Left lung (tissue), 10 donors: ENCODE results near the gene WRAP53. TPM values are rescaled to one million over a fixed set of nuclear protein-coding genes. Genes with fewer than 3 reads are reported as not detected.

Source experiments
- ATAC-seq: fragments of 200-7000 bp; cut with Tn5 transposase; one replicate; pipeline ENCODE4 v1.9.1; 2020; ENCODE audit warnings: moderate library complexity
- DNase-seq, 4 donors: peaks; one replicate each; pipeline ENCODE4 v3.0.0-alpha.2; 2013 to 2020
- H3K27ac ChIP-seq, 2 donors: fragments of 200-600 bp; sonication (generic) in 1 of 2; one replicate each; pipeline versions ENCODE4 v1.5.0 to v1.8.0; 2020 to 2021
- H3K27me3 ChIP-seq, 2 donors: fragments of 200-600 bp; sonication (generic) in 1 of 2; one replicate each; pipeline versions ENCODE4 v1.5.0 to v1.8.0; 2020 to 2021
- H3K36me3 ChIP-seq, 2 donors: fragments of 200-600 bp; sonication (generic) in 1 of 2; one replicate each; pipeline versions ENCODE4 v1.5.0 to v1.8.0; 2020 to 2021
- H3K4me1 ChIP-seq, 2 donors: fragments of 200-600 bp; one replicate each; pipeline ENCODE4 v1.8.0; 2021
- H3K4me3 ChIP-seq, 2 donors: fragments of 200-600 bp; sonication (generic) in 1 of 2; one replicate each; pipeline versions ENCODE4 v1.5.0 to v1.8.0; 2020 to 2021; ENCODE audit warnings: mild to moderate bottlenecking in 1 of 2
- H3K9me3 ChIP-seq, 2 donors: fragments of 200-600 bp; sonication (generic) in 1 of 2; one replicate each; pipeline versions ENCODE4 v1.5.0 to v1.8.0; 2020 to 2021
- CTCF ChIP-seq, 2 donors: fragments of 200-600 bp; sonication (generic) in 1 of 2; IDR thresholded peaks; one replicate each; pipeline versions ENCODE4 v1.5.0 to v1.8.0; 2021; ENCODE audit warnings: antibody characterized with exemption in 2 of 2
- intact Hi-C, 2 donors: fragments of 100-400 bp; cut with DNase I; formaldehyde crosslinking; loops; one replicate each; pipeline versions ENCODE4 v1.11.2 to v1.14.2; 2022
- polyA plus RNA-seq, 6 donors: library from polyadenylated mRNA; unstranded; fragments of 120-200 nt; gene quantifications; one replicate each; pipeline ENCODE4 v1.2.1, GENCODE V29; 2013; ENCODE audit not compliant: insufficient read length in 6 of 6
- total RNA-seq, 2 donors: library from RNA; stranded (reverse); fragmentation: NEBNext Ultra II Directional; extraction: Animal tissue kit (Norgen Biotek cat#: 25700); gene quantifications; one replicate each; pipeline ENCODE4 v1.2.1, GENCODE V29; 2021
- donor health status: DM: no; HTN: yes; CAD: no.
- donor health status: DM: no; HTN: no; CAD: no.

The WRAP53 gene
- total and polyA plus RNA-seq, 8 donors: 9.4 to 16.0 (median 13.4) TPM

- intact Hi-C loops: no loop called here
- no peak for TF ChIP-seq CTCF (IDR thresholded peaks at IDR 0.05)
- H3K36me3 ChIP-seq: no peaks in the 10 kb centered on the region
Measured at GRCh38 chr17:7709031-7709430, 20.8 kb downstream of the WRAP53 start.

GRCh38 chr17:7710301-7710700, 22.0 kb downstream of the WRAP53 start:
- DNase-seq (no peak), ATAC-seq (no peak)
- no peak for TF ChIP-seq CTCF (IDR thresholded peaks at IDR 0.05)
- Histone ChIP-seq H3K9me3 (no peaks in the 10 kb centered on the region), H3K4me1 (peaks cover 0 to 6% of the 10 kb centered on the region in 2 donors), H3K36me3 (no peaks in the 10 kb centered on the region), H3K27me3 (peaks cover 16 to 88% of the 10 kb centered on the region in 2 donors), H3K4me3 (no peak overlapping the region), H3K27ac (no peak overlapping the region)
- intact Hi-C loops: no loop called here

More at GRCh38 chr17:7709031-7709430, 20.8 kb downstream of the WRAP53 start:
- Histone ChIP-seq H3K27me3 (peaks cover 19 to 88% of the 10 kb centered on the region in 2 donors), H3K4me3 (no peak overlapping the region), H3K9me3 (no peaks in the 10 kb centered on the region), H3K27ac (no peak overlapping the region), H3K4me1 (peaks cover 5 to 18% of the 10 kb centered on the region in 2 donors)
- DNase-seq: no peak
- no peak for ATAC-seq

GRCh38 chr17:7711051-7711755, 22.9 kb downstream of the WRAP53 start:
- ATAC-seq: no peak
- no peak for TF ChIP-seq CTCF (IDR thresholded peaks at IDR 0.05)
- Histone ChIP-seq H3K27me3 (peaks cover 7 to 88% of the 10 kb centered on the region in 2 donors), H3K9me3 (no peaks in the 10 kb centered on the region), H3K4me3 (no peak overlapping the region), H3K4me1 (peaks cover 0 to 5% of the 10 kb centered on the region in 2 donors), H3K36me3 (no peaks in the 10 kb centered on the region), H3K27ac (no peak overlapping the region)
- no peak for DNase-seq
- intact Hi-C loops: no loop called here

GRCh38 chr17:7712111-7712771, 24.0 kb downstream of the WRAP53 start:
- ATAC-seq (no peak), DNase-seq (no peak)
- Histone ChIP-seq H3K9me3 (no peaks in the 10 kb centered on the region), H3K27me3 (peaks cover 5 to 88% of the 10 kb centered on the region in 2 donors), H3K36me3 (no peaks in the 10 kb centered on the region), H3K4me3 (no peak overlapping the region), H3K4me1 (peaks cover 0 to 15% of the 10 kb centered on the region in 2 donors), H3K27ac (no peak overlapping the region)
- intact Hi-C loops: no loop called here
- TF ChIP-seq CTCF (IDR thresholded peaks at IDR 0.05): no peak

- Histone ChIP-seq H3K27me3 (peaks cover 5 to 88% of the 10 kb centered on the region in 2 donors), H3K4me3 (no peak overlapping the region), H3K27ac (no peak overlapping the region), H3K9me3 (no peaks in the 10 kb centered on the region), H3K4me1 (peaks cover 0 to 25% of the 10 kb centered on the region in 2 donors), H3K36me3 (no peaks in the 10 kb centered on the region)
- DNase-seq (no peak), ATAC-seq (no peak)
- intact Hi-C loops: no loop called here
- TF ChIP-seq CTCF (IDR thresholded peaks at IDR 0.05): no peak
Measured at GRCh38 chr17:7713782-7714181, 25.5 kb downstream of the WRAP53 start.
